Measurements from ENCODE around the gene TUBGCP6.

Gene TUBGCP6

GRCh38 chr22:50264104-50264745 lies 19.4 kb upstream of the TUBGCP6 start:
- no peak for DNase-seq (ENCODE audit: low read depth)

DNA sequence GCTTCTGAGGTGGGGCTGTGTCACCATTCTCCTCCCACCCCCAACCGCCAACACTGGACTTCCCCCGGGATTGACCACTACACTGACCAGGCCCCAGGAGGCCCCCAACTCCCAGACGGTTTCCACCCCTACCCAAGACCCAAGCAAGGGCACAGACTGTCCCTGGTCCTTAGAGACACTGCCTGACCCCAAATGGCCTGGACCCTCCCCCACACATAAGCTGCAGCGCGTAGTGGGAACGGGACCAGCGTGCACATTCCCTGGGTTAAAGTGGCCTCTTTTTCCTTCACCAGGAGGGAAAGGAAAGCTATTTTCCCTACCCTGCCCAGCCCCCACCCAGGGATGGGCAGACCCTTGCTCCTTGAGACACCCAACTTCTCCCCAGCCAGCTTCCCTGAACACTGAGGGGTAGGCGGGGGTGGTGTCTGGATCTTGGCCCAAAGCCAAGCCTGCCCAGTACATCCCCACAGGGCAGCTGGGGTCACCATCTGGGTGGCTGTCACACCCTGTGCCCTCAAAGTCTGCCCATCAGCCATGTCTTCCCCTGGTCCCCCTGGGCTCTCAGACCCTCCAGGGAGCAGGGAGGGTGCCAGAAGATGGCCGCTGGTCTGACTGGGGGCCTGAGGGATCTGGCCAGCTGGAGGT lies 18.3 kb upstream of the TUBGCP6 start:
- DNase-seq (ENCODE audit: low read depth), result no peak

DNA sequence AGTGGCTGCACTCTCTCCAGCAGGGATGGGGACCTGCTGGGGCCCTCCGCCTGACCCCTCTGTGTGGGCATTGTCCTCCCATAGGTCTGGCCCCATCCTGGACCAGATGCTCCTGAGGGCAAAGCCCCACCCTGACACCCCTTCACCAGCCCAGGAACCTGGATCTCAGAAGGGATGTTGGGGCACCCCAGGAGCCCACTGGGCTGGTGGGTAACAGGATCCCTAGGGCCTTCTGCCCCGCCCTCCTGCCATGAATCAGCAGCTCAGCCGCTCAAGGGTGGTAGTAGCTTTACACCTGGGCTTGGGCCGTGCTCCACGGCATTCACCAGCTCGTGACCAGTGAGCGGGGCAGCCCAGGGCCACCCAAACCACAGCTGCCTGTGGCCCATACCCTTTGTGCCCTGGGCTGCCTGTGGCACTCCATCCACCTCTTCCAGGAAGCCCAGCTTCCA lies 17.7 kb upstream of the TUBGCP6 start:
- no peak for DNase-seq (ENCODE audit: low read depth)

- no peak for DNase-seq (ENCODE audit: low read depth)
Measured at GRCh38 chr22:50261615-50262459, 17.0 kb upstream of the TUBGCP6 start, which contains the start of gene MAPK12. Gene MAPK12, minus strand, starts transcription at chr22:50261683. Its CDS starts 174 bp downstream, at chr22:50261509.

DNA sequence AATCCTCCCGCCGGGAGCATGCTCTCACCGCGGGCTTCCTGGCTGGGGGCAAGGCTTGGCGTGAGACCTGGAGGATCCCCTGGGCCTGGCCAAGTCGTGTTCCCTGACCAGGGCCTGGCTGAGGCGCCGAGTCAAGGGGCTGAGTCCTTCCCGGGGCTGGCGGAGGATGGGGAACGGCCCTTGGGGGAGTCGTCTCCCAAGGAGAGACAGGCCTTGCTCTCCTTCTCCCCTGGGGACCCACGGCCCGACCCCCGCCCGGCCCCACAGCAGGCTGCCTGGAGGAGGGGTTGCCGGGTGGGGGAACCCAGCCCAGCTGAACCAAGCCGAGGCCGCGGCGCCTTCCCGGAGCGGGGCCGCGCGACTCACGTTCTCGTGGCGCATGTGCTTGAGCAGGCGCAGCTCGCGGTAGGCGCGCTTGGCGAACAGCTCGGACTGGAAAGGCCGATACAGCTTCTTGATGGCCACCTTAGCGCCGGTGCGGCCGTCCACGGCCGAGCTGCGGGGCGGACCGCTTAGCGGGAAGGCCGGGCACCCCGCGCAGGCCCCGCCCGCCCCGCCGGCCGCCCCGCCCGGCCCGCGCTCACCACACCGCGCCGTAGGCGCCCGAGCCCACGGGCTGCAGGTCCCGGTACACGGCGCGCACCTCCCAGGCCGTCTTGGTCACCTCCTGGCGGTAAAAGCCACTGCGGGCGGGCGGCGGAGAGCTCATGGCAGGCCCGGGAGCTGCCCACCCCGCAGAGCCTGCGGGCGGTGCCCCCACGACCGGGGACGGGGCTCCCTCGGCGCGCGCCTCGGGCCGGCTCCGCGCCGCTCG lies 16.2 kb upstream of the TUBGCP6 start:
- DNase-seq (ENCODE audit: low read depth), result no peak

GRCh38 chr22:50260434-50260800 lies 15.6 kb upstream of the TUBGCP6 start:
- no peak for DNase-seq (ENCODE audit: low read depth)

DNA sequence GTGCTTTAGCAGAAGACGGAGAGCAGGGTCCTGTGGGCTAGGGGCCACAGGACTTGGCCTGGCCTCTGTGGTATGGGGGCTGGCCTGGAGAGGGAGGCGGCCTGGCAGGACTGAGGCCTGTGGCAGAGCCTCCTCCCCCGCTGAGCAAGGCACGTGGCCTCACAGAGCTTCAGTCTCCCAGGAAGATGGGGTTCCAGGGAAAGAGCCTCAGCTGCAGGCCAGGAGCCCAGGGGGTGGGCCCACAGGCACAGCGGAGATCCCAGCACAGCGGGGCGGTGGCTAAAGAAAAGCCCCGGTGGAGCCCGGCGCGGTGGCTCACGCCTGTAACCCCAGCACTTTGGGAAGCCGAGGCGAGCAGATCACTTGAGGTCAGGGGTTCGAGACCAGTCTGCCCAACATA lies 14.5 kb upstream of the TUBGCP6 start:
- no peak for DNase-seq (ENCODE audit: low read depth)

GRCh38 chr22:50258361-50259292 lies 13.8 kb upstream of the TUBGCP6 start:
- no peak for DNase-seq (ENCODE audit: low read depth)

GRCh38 chr22:50257451-50258360 lies 12.9 kb upstream of the TUBGCP6 start:
- DNase-seq (ENCODE audit: low read depth), result no peak

DNA sequence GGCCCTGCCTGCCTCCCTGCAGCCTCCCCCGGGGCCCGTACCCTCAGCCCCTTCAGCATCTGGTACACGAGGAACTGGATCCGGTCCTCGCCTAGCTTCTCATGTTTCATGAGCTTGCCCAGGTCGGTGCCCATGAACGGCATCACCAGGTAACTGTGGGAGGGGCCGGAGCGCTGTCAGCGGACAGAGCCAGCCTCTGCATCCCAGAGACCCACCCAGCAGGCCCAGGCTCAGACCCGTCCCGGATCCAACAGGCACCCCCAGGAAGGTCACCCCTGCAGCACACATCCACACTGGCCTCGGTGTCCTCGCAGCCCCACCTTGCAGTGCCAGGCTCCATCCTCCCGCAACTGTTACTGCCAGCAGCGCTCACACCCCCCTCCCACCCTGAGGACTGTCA lies 12.2 kb upstream of the TUBGCP6 start:
- DNase-seq (ENCODE audit: low read depth), result no peak

GRCh38 chr22:50256258-50256862 lies 11.5 kb upstream of the TUBGCP6 start:
- DNase-seq (ENCODE audit: low read depth), result no peak

- DNase-seq (ENCODE audit: low read depth), result no peak
Measured at GRCh38 chr22:50255607-50256006, 10.8 kb upstream of the TUBGCP6 start.

GRCh38 chr22:50255099-50255498 lies 10.3 kb upstream of the TUBGCP6 start:
- no peak for DNase-seq (ENCODE audit: low read depth)

GRCh38 chr22:50253941-50254340 lies 9.1 kb upstream of the TUBGCP6 start:
- DNase-seq (ENCODE audit: low read depth), result no peak

- DNase-seq (ENCODE audit: low read depth), result no peak
Measured at GRCh38 chr22:50253046-50253915, 8.5 kb upstream of the TUBGCP6 start.

DNA sequence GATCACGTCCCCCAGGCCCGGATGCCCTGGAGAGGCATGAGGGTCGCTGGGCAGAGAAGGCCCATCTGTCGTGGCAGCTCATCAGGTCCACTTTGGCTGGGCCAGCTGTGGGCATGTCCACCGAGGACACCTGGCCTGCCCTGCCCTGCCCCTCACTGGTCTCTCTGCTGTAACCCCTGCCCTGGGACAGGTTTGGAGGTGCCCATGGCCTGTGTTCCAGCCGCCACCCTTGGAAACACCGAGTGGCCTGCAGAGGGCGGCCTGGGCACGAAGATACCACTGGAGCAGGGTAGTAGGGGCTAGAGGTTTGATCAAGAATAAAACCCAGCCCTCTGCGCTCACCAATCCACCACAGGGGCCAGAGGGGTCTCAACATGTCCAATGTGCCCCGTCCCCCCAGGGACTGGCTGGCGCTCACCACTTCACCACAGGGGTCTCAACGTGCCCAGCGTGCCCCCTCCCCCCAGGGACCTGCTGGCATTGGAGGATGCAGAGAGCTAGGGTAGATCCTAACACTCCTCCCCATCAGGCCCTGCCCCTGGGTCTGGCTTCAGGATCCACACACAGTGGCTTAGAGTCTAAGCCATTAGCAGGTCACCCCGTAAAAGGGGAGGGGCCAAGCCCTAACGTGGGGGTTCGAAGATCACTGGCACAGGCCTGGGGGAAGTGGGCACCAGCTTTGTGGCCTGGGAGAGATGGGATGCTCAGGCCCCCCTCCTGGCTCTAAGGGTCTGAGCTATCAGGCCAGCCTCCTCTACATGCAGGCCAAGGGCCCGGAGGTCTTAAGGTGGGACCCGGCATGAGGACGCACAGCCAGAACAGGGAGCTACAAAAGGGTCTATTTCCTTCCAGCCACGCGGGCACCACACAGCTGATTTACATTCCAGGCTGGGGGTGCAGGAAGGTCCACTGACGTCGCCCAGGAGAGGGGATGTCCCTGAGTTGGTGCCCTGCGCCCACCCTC lies 7.5 kb upstream of the TUBGCP6 start:
- no peak for DNase-seq (ENCODE audit: low read depth)

DNA sequence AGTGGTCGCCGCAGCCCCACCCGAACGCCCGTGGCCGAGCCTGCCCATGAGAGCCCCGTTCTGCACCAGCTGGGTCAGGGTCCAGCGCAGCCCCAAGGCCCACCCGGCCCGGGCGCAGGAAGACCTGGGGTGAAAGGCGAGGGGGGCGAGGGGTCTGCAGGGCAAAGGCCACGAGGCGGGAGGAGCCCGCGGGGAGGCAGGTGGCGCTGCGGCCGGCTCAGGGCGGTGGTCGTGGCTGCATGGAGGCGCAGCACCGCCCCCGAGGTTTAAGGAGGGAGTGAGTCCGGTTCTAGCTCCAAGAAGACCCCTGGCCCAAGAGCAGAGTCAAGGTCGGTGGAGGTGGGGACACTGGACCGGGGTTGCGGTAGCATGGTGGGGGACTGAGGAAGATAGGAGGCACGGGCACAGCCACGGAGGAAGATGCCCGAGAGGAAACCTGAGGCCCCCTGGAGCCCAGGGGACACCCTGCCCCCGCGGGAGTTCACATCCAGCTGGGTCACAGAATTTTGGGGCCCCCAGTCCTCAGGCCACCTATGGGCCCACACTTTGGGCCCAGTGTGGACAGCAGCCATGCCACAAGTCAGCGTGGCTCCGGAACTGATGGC lies 6.8 kb upstream of the TUBGCP6 start:
- no peak for DNase-seq (ENCODE audit: low read depth)

All from fibroblast of the conjunctiva (primary cell).